Skeletal muscle cell (primary cell): ENCODE data around the gene ARID3A.
"Not testable (repeated sequence)": the region's sequence is repeated elsewhere in the genome, so short reads cannot be mapped to it uniquely, and the experiment has no call there.

Experiments used
- DNase-seq: peaks from one replicate; pipeline ENCODE4 v3.0.0-alpha.2; 2010; ENCODE audit warnings: low read depth
- H3K4me3 ChIP-seq: 2 replicates; pipeline ENCODE4 v1.5.1; 2011; ENCODE audit warnings: low read depth, mild to moderate bottlenecking, control low read depth, low read length, moderate library complexity

ARID3A gene

GRCh38 chr19:1019980-1020867 lies 94.4 kb downstream of the ARID3A start:
- peak overlapping the region; percentile 91 for H3K4me3 ChIP-seq
- no peak for DNase-seq

- peak; percentile 91 for DNase-seq
- peak within 1 kb of the TSS; percentile 91 for H3K4me3 ChIP-seq
Measured at GRCh38 chr19:1020868-1021425, 95.1 kb downstream of the ARID3A start, which contains the start of gene TMEM259. TMEM259 (minus strand) TSS chr19:1021123; CDS start chr19:1020996, 127 bp downstream.

GRCh38 chr19:1023883-1024188 lies 98.0 kb downstream of the ARID3A start:
- DNase-seq, H3K4me3 ChIP-seq: not testable (repeated sequence)

GRCh38 chr19:1025080-1025479 lies 99.2 kb downstream of the ARID3A start:
- DNase-seq, H3K4me3 ChIP-seq: not testable (repeated sequence)
